Measurements from ENCODE around the gene TMEM31.

TMEM31 gene

DNA sequence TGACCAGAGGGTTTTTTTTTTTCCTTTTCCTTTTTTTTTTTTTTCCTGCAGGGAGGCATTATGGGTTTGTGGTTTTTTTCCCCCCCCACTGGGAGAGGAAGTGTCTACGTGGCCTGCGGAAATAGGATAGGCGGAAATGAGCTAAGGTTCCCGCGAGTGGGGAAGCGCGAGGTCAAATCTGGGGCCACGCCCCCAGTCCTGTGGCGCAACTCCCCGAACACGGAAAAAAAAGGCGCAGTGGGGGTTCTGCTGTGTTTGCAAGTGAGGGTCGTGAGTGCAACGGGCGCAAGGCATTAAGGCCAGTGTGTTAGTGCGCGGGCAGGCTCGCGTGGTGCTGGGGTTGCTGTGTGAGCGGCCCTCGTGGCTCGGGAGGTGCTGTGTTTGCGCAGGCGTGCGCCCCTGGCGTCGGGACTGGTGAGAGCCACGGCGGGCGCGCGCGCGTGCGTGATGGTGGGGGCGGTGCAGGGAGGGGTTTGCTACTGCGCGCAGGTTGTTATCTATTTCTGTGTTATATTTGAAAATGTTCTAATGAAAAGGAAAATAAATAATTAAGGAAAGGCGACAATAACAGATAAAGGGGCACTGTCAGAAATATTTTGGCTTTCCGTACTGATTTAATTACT is 23.5 kb upstream of the TMEM31 start (continued):
- TF ChIP-seq, protein P1, sequence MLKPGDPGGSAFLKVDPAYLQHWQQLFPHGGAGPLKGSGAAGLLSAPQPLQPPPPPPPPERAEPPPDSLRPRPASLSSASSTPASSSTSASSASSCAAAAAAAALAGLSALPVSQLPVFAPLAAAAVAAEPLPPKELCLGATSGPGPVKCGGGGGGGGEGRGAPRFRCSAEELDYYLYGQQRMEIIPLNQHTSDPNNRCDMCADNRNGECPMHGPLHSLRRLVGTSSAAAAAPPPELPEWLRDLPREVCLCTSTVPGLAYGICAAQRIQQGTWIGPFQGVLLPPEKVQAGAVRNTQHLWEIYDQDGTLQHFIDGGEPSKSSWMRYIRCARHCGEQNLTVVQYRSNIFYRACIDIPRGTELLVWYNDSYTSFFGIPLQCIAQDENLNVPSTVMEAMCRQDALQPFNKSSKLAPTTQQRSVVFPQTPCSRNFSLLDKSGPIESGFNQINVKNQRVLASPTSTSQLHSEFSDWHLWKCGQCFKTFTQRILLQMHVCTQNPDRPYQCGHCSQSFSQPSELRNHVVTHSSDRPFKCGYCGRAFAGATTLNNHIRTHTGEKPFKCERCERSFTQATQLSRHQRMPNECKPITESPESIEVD (tag by site-specific recombination; IDR thresholded peaks at IDR 0.05), result 0 out of 2 replicates have a peak, but pooled peaks have one; percentile 5
- peak; percentile 51; the same call in 1 of the 2 replicates for TF ChIP-seq KLF8 (tag by site-specific recombination; IDR thresholded peaks at IDR 0.05)
- TF ChIP-seq ZNF596 (tag by site-specific recombination; IDR thresholded peaks at IDR 0.05), result no peak
- 0 out of 2 replicates have a peak, but pooled peaks have one; percentile 36 for TF ChIP-seq GLI4 (tag by site-specific recombination; IDR thresholded peaks at IDR 0.05)

DNA sequence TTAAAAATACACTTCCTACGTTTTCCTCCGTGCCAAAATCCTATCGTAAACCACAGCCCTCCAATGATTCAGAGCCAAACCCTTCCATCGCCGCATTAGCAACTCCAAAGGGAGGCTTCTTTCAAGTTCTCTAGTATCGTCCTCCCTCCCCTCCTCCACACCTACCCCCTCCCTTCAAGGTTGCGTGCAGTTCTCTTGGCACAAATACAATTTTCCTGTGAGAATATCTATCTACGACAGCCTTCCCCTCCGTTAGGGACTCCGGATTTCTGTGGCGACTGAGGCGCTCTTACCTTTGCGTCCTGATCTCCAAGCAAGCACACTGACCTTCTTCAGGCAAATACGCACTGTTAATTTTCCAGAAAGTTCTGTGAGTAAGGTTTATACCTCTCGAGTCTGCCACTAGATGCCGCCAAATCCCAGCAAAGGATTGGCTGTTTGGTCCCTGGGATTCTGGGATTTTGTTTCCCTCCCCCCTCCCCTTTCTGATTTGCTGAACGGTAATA is 23.0 kb upstream of the TMEM31 start:
- ChIA-PET POLR2A (interaction anchor here (0.6 to 2.7 kb wide), 3 partner anchors 42 to 144 kb away, joined by 3 to 11 read pairs (median 4); partner anchors contain the start of gene TCEAL1), CTCF (interaction anchor here (0.9 kb wide), 2 partner anchors 25 to 124 kb away, joined by 3 read pairs; no protein-coding TSS in a partner anchor)
- peaks cover 2% of the 10 kb centered on the region; the same call in 1 of the 2 replicates for H3K4me1 ChIP-seq (ENCODE audit: control insufficient read depth, insufficient read depth, low read length)
- H3K36me3 ChIP-seq (ENCODE audit: control insufficient read depth in 2 of 2, insufficient read depth in 1 of 2, low read length in 2 of 2), result peaks cover 19 to 28% of the 10 kb centered on the region in 2 experiments
- H3K9me3 ChIP-seq (ENCODE audit: control insufficient read depth, insufficient read depth, low read depth, low read length), result no peaks in the 10 kb centered on the region
- H3K4me3 ChIP-seq (ENCODE audit: low read depth, low read length), result peak overlapping the region; percentile 53
- peak overlapping the region; percentile 87 for H3K27ac ChIP-seq (ENCODE audit: extremely low read depth, low read depth, low read length)
- TF ChIP-seq, protein P2, sequence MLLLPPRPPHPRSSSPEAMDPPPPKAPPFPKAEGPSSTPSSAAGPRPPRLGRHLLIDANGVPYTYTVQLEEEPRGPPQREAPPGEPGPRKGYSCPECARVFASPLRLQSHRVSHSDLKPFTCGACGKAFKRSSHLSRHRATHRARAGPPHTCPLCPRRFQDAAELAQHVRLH (tag by site-specific recombination; IDR thresholded peaks at IDR 0.05), result peak; percentile 43; the same call in 1 of the 2 replicates
- TF ChIP-seq ZNF660 (tag by site-specific recombination; IDR thresholded peaks at IDR 0.05) (peak; percentile 45), ZNF391 (tag by site-specific recombination; IDR thresholded peaks at IDR 0.05; ENCODE audit: borderline replicate concordance, low read depth) (peak; percentile 15; the same call in 1 of the 2 replicates), ZNF530 (tag by site-specific recombination; IDR thresholded peaks at IDR 0.05; ENCODE audit: low read depth) (no peak), ZNF629 (tag by site-specific recombination; IDR thresholded peaks at IDR 0.05) (peak; percentile 53), ZNF335 (tag by site-specific recombination; conservative IDR thresholded peaks at IDR 0.05) (0 out of 2 replicates have a peak, but pooled peaks have one; percentile 12), ZBTB17 (tag by site-specific recombination; IDR thresholded peaks at IDR 0.05) (peak; percentile 70), REPIN1 (tag by site-specific recombination; IDR thresholded peaks at IDR 0.05; ENCODE audit: low read depth) (no peak), SP2 (tag by site-specific recombination; IDR thresholded peaks at IDR 0.05) (peak; percentile 36; the same call in 1 of the 2 replicates), PRDM1 (tag by site-specific recombination; IDR thresholded peaks at IDR 0.05) (no peak), WT1 (tag by site-specific recombination; IDR thresholded peaks at IDR 0.05) (no peak; the same call in 1 of the 2 replicates), ZEB2 (tag by site-specific recombination; IDR thresholded peaks at IDR 0.05) (peak; percentile 31), ZSCAN30 (tag by site-specific recombination; IDR thresholded peaks at IDR 0.05) (0 out of 2 replicates have a peak, but pooled peaks have one; percentile 37), GLI4 (tag by site-specific recombination; IDR thresholded peaks at IDR 0.05) (no peak), ZNF169 (tag by site-specific recombination; IDR thresholded peaks at IDR 0.05) (no peak), ZNF664 (tag by site-specific recombination; IDR thresholded peaks at IDR 0.05) (0 out of 2 replicates have a peak, but pooled peaks have one; percentile 6), ZNF24 (tag by site-specific recombination; IDR thresholded peaks at IDR 0.05) (0 out of 2 replicates have a peak, but pooled peaks have one; percentile 16), ZXDB (tag by site-specific recombination; IDR thresholded peaks at IDR 0.05) (0 out of 2 replicates have a peak, but pooled peaks have one; percentile 15), MZF1 (tag by site-specific recombination; IDR thresholded peaks at IDR 0.05; ENCODE audit: borderline replicate concordance) (peak; percentile 13; the same call in 1 of the 2 replicates)
- TF ChIP-seq, protein P3, sequence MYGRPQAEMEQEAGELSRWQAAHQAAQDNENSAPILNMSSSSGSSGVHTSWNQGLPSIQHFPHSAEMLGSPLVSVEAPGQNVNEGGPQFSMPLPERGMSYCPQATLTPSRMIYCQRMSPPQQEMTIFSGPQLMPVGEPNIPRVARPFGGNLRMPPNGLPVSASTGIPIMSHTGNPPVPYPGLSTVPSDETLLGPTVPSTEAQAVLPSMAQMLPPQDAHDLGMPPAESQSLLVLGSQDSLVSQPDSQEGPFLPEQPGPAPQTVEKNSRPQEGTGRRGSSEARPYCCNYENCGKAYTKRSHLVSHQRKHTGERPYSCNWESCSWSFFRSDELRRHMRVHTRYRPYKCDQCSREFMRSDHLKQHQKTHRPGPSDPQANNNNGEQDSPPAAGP (tag by site-specific recombination; IDR thresholded peaks at IDR 0.05), result peak; percentile 47
- TF ChIP-seq, protein P4, sequence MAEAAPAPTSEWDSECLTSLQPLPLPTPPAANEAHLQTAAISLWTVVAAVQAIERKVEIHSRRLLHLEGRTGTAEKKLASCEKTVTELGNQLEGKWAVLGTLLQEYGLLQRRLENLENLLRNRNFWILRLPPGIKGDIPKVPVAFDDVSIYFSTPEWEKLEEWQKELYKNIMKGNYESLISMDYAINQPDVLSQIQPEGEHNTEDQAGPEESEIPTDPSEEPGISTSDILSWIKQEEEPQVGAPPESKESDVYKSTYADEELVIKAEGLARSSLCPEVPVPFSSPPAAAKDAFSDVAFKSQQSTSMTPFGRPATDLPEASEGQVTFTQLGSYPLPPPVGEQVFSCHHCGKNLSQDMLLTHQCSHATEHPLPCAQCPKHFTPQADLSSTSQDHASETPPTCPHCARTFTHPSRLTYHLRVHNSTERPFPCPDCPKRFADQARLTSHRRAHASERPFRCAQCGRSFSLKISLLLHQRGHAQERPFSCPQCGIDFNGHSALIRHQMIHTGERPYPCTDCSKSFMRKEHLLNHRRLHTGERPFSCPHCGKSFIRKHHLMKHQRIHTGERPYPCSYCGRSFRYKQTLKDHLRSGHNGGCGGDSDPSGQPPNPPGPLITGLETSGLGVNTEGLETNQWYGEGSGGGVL (tag by site-specific recombination; IDR thresholded peaks at IDR 0.05), result peak; percentile 62; the same call in 1 of the 2 replicates
- TF ChIP-seq, protein P5, sequence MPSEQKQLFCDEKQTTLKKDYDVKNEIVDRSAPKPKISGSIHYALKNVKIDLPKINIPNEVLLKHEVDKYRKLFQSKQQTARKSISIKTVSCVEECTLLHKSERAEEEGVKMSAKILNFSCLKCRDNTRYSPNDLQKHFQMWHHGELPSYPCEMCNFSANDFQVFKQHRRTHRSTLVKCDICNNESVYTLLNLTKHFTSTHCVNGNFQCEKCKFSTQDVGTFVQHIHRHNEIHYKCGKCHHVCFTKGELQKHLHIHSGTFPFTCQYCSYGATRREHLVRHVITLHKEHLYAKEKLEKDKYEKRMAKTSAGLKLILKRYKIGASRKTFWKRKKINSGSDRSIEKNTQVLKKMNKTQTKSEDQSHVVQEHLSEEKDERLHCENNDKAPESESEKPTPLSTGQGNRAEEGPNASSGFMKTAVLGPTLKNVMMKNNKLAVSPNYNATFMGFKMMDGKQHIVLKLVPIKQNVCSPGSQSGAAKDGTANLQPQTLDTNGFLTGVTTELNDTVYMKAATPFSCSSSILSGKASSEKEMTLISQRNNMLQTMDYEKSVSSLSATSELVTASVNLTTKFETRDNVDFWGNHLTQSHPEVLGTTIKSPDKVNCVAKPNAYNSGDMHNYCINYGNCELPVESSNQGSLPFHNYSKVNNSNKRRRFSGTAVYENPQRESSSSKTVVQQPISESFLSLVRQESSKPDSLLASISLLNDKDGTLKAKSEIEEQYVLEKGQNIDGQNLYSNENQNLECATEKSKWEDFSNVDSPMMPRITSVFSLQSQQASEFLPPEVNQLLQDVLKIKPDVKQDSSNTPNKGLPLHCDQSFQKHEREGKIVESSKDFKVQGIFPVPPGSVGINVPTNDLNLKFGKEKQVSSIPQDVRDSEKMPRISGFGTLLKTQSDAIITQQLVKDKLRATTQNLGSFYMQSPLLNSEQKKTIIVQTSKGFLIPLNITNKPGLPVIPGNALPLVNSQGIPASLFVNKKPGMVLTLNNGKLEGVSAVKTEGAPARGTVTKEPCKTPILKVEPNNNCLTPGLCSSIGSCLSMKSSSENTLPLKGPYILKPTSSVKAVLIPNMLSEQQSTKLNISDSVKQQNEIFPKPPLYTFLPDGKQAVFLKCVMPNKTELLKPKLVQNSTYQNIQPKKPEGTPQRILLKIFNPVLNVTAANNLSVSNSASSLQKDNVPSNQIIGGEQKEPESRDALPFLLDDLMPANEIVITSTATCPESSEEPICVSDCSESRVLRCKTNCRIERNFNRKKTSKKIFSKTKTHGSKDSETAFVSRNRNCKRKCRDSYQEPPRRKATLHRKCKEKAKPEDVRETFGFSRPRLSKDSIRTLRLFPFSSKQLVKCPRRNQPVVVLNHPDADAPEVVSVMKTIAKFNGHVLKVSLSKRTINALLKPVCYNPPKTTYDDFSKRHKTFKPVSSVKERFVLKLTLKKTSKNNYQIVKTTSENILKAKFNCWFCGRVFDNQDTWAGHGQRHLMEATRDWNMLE (tag by site-specific recombination; conservative IDR thresholded peaks at IDR 0.05; ENCODE audit: low read depth), result peak; percentile 40; the same call in 1 of the 2 replicates

All from HEK293 (cell line).